Caco-2 (cell line): ENCODE measurements around the gene GULP1. TPM values are rescaled to one million over a fixed set of nuclear protein-coding genes. Genes with fewer than 3 reads are reported as not detected.
A peak's percentile ranks its signal among the peaks of the same experiment; 100 is the strongest.

Experiments used
- BruUV-seq: library from RNA; stranded (reverse); fragments of 400-500 nt; replicated peaks from 2 replicates; lab custom pipeline; 2021; lab: Mats Ljungman, UMichigan
- CTCF ChIA-PET: fragments of 300-600 bp; sonication (Branson Sonifier 250); formaldehyde crosslinking; loops from one replicate; lab custom pipeline; 2022; ENCODE audit warnings: antibody characterized with exemption; lab: Charles Lee
- POLR2A ChIA-PET: fragments of 300-600 bp; sonication (Branson Sonifier 250); formaldehyde crosslinking; loops from one replicate; lab custom pipeline; 2022; ENCODE audit warnings: antibody characterized with exemption; lab: Charles Lee
- DNase-seq, 2 experiments: peaks; one replicate each; pipeline versions ENCODE4 v3.0.0 to v3.0.0-alpha.2; 2020 to 2022
- H3K27me3 ChIP-seq: replicated peaks from 2 replicates; pipeline ENCODE4 v1.6.0; 2011; ENCODE audit warnings: low read length; ENCODE audit not compliant: control insufficient read depth, insufficient read depth
- H3K36me3 ChIP-seq: 2 replicates; pipeline ENCODE4 v1.5.1; 2011; ENCODE audit warnings: low read length; ENCODE audit not compliant: control insufficient read depth, insufficient read depth
- H3K4me1 ChIP-seq: fragments of 250-450 bp; sonication (Bioruptor Pico); 2 replicates; pipeline ENCODE4 v1.5.1; 2020; ENCODE audit warnings: mild to moderate bottlenecking
- H3K4me3 ChIP-seq: 2 replicates; pipeline ENCODE4 v1.5.1; 2011; ENCODE audit warnings: low read depth, mild to moderate bottlenecking, control low read depth, low read length
- H3K9me3 ChIP-seq: fragments of 250-450 bp; sonication (Bioruptor Pico); 2 replicates; pipeline ENCODE4 v1.5.1; 2020; ENCODE audit warnings: mild to moderate bottlenecking, moderate library complexity
- H3K27ac Mint-ChIP-seq: one replicate; pipeline ENCODE4 v1.8.0; 2022; ENCODE audit warnings: mixed read lengths; ENCODE audit not compliant: unreplicated experiment
- H3K27me3 Mint-ChIP-seq: one replicate; pipeline ENCODE4 v1.8.0; 2022; ENCODE audit warnings: mixed read lengths; ENCODE audit not compliant: insufficient read depth, unreplicated experiment
- H3K36me3 Mint-ChIP-seq: one replicate; pipeline ENCODE4 v1.8.0; 2022; ENCODE audit warnings: mild to moderate bottlenecking, mixed read lengths; ENCODE audit not compliant: insufficient read depth, unreplicated experiment
- H3K4me1 Mint-ChIP-seq: one replicate; pipeline ENCODE4 v1.8.0; 2022; ENCODE audit warnings: low read depth, mixed read lengths; ENCODE audit not compliant: unreplicated experiment
- H3K4me3 Mint-ChIP-seq: one replicate; pipeline ENCODE4 v1.8.0; 2022; ENCODE audit warnings: mild to moderate bottlenecking, moderate library complexity, mixed read lengths; ENCODE audit not compliant: unreplicated experiment
- H3K9me3 Mint-ChIP-seq: one replicate; pipeline ENCODE4 v1.8.0; 2022; ENCODE audit warnings: mixed read lengths; ENCODE audit not compliant: unreplicated experiment
- CTCF ChIP-seq, 2 experiments: fragments of 200-600 bp in 1 of 2; IDR thresholded peaks; 1 replicate in 1 of 2; 2 replicates in 1 of 2; pipeline versions ENCODE4 v1.5.1 to v1.8.0; 2011 to 2022; ENCODE audit warnings: antibody characterized with exemption in 1 of 2, control low read depth in 1 of 2, inconsistent platforms in 1 of 2, low read depth in 1 of 2, low read length in 1 of 2, mild to moderate bottlenecking in 1 of 2, moderate library complexity in 1 of 2; ENCODE audit not compliant: insufficient read depth in 1 of 2, severe bottlenecking in 1 of 2, unreplicated experiment in 1 of 2
- intact Hi-C: fragments of 100-400 bp; cut with micrococcal nuclease; formaldehyde crosslinking; loops from one replicate; pipeline ENCODE4 v1.10.0; 2022; ENCODE audit not compliant: unreplicated experiment
- total RNA-seq: library from RNA; stranded (reverse); gene quantifications from 2 replicates; pipeline ENCODE4 v1.2.3, GENCODE V29; 2022

Gene GULP1
- total RNA-seq, 1 experiment from 2014 or later = 32.4 TPM

- DNase-seq = peak; percentile 45 to 49
- no peak for TF ChIP-seq CTCF (IDR thresholded peaks at IDR 0.05; ENCODE audit: insufficient read depth in 1 of 2, low read depth in 1 of 2, low read length in 1 of 2, severe bottlenecking in 1 of 2, unreplicated experiment in 1 of 2)
- peaks cover 15% of the 10 kb centered on the region for H3K4me1 Mint-ChIP-seq
Measured at GRCh38 chr2:188364033-188364630, 72.5 kb downstream of the GULP1 start.

GRCh38 chr2:188365058-188365641, 73.5 kb downstream of the GULP1 start:
- Histone ChIP-seq H3K4me1 (no peaks in the 10 kb centered on the region; the same call in none of the 2 replicates), H3K27me3 (no peaks in the 10 kb centered on the region), H3K36me3 (no peaks in the 10 kb centered on the region), H3K4me3 (no peak overlapping the region), H3K9me3 (no peaks in the 10 kb centered on the region)
- Mint-ChIP-seq H3K27ac (peak overlapping the region; percentile 13), H3K9me3 (no peaks in the 10 kb centered on the region), H3K36me3 (no peaks in the 10 kb centered on the region), H3K4me1 (peaks cover 22% of the 10 kb centered on the region), H3K27me3 (no peaks in the 10 kb centered on the region), H3K4me3 (no peak overlapping the region)
- TF ChIP-seq CTCF (IDR thresholded peaks at IDR 0.05; ENCODE audit: insufficient read depth in 1 of 2, low read depth in 1 of 2, low read length in 1 of 2, severe bottlenecking in 1 of 2, unreplicated experiment in 1 of 2) = no peak
- intact Hi-C loops = loop anchor here (5.0 to 10.0 kb wide), 3 partner anchors 138 to 510 kb away; no protein-coding TSS in a partner anchor
- ChIA-PET POLR2A (no interaction called here), CTCF (no interaction called here)
- DNase-seq = no peak
- no TSS peak for BruUV-seq

More at GRCh38 chr2:188364033-188364630, 72.5 kb downstream of the GULP1 start:
- no peaks in the 10 kb centered on the region; the same call in none of the 2 replicates for H3K4me1 ChIP-seq
- Mint-ChIP-seq H3K4me3 (no peak overlapping the region), H3K27ac (no peak overlapping the region), H3K36me3 (no peaks in the 10 kb centered on the region), H3K9me3 (no peaks in the 10 kb centered on the region), H3K27me3 (no peaks in the 10 kb centered on the region)
- no peaks in the 10 kb centered on the region for H3K36me3 ChIP-seq
- CTCF ChIA-PET = interaction anchor here (1.4 kb wide), 1 partner anchor 71 kb away, joined by 4 read pairs; no protein-coding TSS in a partner anchor
- H3K27me3 ChIP-seq = no peaks in the 10 kb centered on the region
- H3K9me3 ChIP-seq = no peaks in the 10 kb centered on the region
- POLR2A ChIA-PET = no interaction called here
- intact Hi-C loops = loop anchor here (1.0 to 10.0 kb wide), 2 partner anchors 72 to 509 kb away; no protein-coding TSS in a partner anchor
- BruUV-seq = no TSS peak
- no peak overlapping the region for H3K4me3 ChIP-seq

- Mint-ChIP-seq H3K36me3 (no peaks in the 10 kb centered on the region), H3K9me3 (no peaks in the 10 kb centered on the region), H3K4me1 (peaks cover 22% of the 10 kb centered on the region), H3K4me3 (no peak overlapping the region), H3K27me3 (no peaks in the 10 kb centered on the region), H3K27ac (no peak overlapping the region)
- Histone ChIP-seq H3K9me3 (no peaks in the 10 kb centered on the region), H3K36me3 (no peaks in the 10 kb centered on the region), H3K4me1 (peaks cover 1% of the 10 kb centered on the region), H3K4me3 (no peak overlapping the region), H3K27me3 (no peaks in the 10 kb centered on the region)
- POLR2A ChIA-PET = no interaction called here
- intact Hi-C loops = loop anchor here (5.0 to 10.0 kb wide), 3 partner anchors 140 to 512 kb away; no protein-coding TSS in a partner anchor
- CTCF ChIA-PET = interaction anchor here (3.5 kb wide), 1 partner anchor 74 kb away, joined by 37 read pairs; the partner anchor contains the start of gene GULP1
- no peak for TF ChIP-seq CTCF (IDR thresholded peaks at IDR 0.05; ENCODE audit: insufficient read depth in 1 of 2, low read depth in 1 of 2, low read length in 1 of 2, severe bottlenecking in 1 of 2, unreplicated experiment in 1 of 2)
- no TSS peak for BruUV-seq
- peak; percentile 30 to 46 for DNase-seq
Measured at GRCh38 chr2:188367164-188367563, 75.5 kb downstream of the GULP1 start.
